GM19035 (cell line): ENCODE measurements around the gene SLC6A8.

Experiments used
- ATAC-seq: cut with Tn5 transposase; IDR thresholded peaks from one replicate; pipeline ENCODE4 v1.9.1; 2021; ENCODE audit not compliant: unreplicated experiment

The SLC6A8 gene

DNA sequence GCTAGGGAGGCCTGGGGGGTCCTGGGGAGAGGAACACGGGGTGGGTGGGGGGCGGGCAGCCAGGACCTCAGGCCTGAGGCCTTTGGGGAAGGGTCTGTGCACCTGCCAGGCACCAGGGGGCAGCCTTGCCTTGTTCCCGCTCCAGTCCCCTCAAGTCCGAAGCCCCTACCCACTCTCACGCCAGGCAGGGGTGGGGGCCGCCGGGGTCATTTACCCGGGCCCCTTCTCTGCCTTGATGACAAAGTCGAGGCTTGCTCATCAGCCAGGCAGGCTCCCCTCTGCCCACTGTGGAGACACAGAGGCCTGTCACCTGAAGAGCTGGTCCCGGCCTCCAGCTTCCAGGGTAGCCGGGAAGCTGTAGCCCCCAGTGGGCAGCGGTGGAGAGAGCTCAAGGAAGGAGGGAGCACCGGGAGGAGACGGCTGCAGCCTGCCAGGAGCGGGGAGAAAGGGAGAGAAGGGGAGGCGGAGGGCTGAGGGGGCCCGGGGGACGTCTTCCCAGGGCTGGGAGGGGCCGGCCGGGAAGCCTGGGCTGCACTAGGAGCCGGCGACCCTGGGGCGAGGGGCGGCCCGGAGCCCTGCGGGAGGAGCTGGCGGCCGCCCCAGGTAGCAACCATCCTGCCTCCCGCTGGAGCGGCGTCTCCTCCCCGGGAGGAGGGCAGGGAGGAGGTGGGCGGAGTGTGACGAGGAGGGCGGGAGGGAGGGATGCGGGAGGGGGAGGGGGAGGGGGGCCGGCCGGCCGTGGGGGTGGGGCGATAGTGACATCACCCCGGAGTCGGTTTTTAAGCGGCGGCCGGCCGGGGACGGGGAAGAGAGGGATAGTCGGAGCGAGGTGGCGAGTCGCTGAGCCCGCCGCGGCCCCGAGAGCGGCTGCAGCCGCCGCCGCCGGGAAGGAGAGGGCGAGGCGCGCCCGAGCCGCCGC lies at the start of gene SLC6A8:
TSS of gene SLC6A8 (plus strand) at position 806 of the 919 bp plus-strand sequence. CDS start 649 bp downstream, outside the sequence.
- no peak for ATAC-seq

DNA sequence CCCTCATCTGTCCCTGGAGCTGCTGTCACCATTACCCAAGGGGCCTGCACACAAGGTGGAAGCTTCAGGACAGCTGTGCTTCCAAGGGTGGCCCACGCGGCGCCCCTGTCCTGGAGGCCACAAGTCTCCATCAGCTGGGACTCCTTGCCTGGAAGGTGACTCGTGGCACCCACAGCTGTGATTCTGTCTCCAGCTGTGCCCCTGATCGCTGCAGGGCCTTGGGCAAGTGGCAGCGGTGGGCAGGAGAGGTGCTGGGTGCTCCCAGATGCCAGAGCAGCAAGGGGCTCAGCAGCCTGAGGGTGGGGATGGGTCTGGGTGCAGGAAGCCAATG lies 49.7 kb upstream of the SLC6A8 start:
- no peak for ATAC-seq

DNA sequence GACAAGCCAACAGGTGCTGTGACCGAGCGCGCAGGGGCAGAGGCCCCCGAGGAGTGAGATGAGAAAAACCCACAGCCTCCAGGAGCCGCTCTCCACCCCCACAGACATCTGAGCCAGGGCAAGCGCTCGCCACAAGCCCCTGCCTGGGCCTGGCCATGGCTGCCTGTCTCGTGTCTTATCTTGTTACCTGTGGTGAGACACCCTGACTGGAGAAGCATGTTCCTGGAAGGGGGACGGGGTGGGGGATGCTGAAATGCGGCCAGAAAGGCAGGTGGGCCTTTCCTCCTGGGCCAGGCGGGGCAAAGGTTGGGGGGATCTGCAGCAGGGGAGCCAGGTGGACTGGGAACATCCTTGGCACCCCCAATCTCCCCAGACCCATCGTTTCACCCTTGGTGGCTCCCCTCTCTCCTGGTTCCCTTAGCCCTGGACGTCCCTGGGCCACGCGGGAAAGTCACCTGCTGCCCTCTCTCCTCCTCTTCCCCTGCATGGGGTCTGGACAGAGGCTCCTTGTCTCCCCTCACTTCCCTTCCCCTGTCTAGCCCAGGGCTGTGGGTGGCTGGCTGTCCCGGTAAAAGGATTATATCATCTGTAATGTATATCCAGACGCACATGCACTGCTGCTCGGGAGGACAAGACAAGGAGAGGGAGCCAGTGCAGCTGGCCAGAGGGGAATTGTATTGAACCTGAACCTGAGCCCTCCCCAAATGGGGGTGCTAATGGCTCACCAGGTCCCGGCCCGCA lies 49.1 kb upstream of the SLC6A8 start:
- ATAC-seq, result no peak

DNA sequence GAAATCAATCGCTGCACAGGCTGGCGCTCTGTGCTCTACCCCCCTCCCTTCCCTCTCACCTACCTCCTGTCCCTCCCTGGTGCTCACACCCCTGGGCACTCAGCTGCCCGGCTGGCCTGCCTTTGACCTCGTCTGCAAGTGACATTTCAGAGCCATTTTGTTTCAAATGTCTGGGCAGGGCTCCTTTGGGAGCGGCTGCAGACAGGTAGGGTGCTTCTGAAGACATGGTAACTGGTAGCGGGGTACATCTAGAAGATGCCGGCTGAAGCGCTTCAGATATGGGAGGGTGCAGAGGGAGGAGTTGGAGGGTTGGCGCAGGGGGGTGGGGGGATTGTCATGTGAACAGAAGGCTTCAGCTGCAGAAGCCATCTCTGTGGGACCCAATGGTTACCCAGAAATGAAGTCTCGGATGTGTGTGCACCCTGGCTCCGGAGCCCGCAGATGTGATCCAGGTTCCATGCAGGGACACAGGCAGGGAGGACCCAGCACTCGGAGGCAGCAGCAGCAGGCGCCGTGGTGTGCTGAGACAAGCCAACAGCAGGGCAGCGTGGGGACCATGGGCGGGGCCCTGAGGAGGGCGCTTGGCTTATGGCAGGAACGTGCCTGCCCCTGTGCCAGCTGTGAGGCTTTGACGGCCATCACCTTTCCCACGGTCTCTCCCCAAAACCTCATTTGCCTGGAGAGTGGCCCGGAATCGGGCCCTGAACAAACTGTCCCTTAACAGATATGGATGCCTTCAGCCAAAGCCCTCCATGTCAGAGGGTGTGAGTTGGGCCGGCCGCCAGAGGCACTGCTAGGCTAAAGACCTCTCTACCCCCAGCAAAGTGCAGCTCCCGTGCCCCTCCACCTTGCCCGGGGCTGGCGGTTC lies 48.3 kb upstream of the SLC6A8 start:
- ATAC-seq, result no peak

DNA sequence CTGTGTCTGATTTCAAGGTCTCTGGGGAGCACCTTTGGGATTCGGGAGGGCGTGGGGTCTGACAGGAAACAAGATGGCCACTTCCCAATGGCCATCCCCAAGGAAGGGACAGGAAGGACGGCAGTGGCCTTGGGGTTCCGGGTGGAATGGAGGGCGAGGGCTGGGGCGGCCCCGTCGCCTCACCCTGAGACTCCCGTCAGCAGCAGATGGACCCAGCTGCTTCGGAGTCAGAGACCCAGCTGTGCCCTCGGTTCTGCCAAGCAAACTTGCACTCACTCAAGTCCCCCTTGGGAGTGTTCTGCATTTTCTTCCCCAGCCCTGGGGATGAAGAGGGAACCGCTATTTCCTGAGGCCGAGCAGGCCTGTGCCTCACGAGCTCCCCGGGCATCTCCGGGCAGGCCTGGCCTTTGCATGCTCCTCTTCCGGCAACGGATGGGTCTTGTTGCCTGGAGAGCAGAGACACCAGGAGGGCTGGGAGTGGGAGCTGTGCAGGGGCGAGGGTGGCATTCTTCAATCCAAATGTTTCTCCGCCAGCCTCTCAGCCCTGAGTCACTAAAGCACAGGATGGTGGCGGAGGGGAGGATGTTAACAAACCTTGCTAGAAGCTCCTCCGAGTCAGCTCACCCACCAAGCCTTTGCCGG lies 47.6 kb upstream of the SLC6A8 start:
- no peak for ATAC-seq

DNA sequence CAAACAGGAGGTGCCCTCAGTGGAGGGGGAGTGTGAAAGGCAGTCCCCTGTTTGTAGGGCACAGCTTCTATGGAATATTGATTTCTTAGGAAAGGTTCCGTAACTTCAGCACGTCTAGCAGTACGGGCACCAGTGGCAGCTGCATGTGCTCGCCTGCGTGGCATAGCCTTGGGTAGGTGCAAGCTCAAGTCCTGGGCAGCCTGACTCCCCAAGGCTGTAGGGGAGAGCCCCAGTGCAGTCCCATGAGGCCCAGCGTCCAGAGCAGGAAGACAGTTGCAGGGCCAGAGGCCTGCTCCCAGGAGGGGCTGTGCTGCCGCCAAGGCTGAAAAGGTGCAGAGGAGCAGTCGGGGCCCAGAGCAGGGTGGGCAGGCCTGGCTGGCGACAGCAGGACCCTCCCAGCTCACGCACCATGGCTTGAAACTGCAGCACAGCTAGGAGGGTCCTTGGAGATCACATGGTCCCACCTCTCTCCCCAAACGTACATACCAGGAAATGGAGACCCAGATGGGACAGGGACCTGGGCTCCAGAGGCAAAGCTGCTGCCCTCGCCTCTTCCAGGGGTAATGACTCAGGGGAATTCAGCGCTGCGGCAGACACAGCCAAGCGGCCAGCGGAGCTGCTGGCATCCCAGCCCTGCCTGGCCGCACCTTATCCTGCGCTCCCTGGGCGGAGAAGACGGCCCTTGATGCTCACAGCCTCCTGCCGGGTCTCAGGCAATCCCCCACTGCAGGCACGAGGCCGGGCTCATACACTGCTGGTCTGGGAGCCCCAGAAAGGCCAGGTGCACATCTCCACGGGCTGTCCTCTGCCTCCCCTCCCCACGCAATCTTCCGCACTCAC lies 46.8 kb upstream of the SLC6A8 start:
- ATAC-seq, result no peak

DNA sequence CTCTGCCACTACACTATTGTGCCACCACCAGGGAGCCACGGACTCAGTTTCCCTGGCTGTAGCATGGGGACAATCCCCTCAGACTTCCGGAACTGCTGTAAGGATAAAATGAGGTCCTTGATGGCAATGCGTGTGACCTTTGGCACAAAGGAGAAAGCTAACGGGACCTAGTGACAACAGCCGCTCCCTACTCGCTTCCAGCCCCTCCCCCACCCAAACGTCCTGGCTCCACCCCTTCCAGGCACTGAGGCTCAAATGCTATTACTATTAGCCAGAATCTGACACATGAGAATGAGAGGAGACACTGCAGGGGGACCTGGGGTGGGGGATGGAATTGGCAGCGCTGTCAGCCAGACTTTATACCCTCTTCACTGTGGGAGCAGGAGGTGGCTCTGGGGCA lies 46.1 kb upstream of the SLC6A8 start:
- no peak for ATAC-seq

DNA sequence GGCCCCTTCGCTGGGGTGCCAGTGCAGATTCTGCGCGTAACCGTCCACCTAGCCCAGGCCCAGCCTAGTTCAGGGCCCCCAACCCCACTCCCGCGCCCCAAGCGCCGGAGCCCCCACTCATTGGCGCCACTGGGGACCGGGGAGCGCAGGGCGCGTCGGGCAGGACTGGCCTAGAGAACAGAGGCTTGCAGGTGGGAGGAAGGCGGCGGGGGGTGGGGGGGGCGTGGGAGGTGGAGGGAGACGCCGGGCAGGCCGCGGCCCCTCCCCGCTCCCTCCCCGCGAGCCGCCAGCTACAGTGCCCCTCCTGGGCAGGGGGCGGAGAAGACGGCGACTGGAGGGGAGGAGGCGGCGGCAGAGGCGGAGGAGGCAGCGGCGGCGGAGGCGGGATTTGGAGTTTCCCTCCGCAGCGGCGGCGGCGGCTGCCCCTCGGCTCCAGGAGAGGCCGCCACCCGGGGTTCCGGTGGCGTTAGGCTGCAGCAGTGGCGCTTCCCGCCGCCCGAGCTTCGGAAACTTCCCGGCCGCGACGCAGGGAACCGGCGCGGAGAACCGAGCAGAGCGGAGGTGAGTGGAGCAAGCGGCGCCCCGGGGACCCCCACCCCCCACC lies 45.6 kb upstream of the SLC6A8 start:
- ATAC-seq, result no peak

DNA sequence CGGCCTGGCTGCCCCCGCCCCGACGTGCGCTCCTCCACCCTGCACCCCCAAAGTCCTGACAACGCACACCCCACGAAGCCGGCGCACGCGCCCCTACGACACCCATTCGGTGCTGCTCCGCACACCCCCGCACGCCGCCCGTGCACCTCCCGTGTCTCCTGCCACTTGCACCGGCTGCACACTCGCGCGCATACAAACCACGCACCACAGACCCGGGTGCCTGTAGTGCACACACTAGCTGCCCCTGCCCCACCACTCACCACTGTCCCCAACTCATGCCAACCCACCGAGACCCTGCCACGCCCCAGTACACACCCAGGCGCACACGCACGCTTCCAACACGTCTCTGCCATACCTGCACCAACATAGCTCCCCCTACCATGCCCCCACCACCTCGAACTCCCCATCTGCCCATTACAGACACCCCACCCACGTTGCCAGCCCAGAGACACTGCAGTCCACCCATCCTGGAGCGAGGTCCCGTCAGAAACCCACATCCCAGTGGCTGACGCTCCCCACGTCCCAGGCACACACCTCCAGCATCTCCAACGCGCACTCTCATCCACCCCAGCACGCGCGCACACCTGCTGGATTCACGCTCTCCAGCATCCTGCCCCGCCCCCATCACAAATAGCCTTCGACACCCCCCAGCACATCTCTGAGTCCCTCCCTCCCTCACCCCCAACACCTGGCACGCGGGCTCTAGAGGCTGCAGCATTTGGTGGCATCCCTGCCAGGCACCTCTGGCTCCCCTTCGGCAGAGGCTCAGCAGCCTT lies 44.9 kb upstream of the SLC6A8 start:
- ATAC-seq, result no peak

DNA sequence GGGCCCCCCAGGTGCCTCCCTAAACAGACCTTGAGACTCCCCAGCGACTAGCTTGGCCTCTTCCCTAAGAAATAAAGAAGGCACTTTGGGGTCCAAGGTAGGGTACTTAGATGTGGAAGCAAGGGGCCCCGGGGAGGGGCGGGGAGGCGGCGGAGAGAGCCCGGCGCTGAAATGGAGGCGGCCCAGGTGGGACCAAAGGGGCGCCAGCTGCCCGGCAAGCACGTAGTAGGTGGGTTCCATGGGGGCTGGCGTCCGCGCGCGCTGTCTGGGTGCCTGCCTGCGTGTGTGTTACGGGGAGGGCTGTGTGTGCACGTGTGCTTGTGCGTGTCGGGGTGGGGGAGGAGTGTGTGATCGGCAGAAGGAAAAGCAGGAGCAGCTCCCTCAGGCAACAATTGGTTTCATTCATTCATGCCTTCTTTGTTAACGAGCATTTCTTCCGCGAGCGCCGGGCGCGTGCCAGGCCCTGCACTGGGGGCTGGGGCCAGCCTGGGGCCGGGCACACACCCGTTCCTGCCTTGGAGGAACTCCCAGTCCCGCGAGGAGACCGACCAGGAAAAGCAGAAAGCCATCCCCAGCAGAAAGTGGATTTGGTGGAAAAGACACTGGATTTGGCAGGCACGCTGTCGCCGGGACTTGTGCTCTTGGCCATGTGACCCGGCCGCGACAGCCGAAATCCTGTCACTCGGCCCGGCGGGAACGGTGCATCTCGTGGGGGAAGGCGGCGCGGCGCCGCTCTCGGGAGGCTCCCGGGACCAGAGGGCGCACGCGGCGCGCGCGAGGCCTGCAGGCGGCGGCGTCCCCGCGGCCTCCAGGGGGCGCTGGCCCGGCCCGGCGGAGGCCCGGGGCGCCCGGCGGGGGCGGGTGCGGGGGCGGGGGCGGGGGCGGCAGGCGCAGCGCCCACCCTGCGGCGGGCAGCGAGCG lies 44.0 kb upstream of the SLC6A8 start:
- no peak for ATAC-seq

DNA sequence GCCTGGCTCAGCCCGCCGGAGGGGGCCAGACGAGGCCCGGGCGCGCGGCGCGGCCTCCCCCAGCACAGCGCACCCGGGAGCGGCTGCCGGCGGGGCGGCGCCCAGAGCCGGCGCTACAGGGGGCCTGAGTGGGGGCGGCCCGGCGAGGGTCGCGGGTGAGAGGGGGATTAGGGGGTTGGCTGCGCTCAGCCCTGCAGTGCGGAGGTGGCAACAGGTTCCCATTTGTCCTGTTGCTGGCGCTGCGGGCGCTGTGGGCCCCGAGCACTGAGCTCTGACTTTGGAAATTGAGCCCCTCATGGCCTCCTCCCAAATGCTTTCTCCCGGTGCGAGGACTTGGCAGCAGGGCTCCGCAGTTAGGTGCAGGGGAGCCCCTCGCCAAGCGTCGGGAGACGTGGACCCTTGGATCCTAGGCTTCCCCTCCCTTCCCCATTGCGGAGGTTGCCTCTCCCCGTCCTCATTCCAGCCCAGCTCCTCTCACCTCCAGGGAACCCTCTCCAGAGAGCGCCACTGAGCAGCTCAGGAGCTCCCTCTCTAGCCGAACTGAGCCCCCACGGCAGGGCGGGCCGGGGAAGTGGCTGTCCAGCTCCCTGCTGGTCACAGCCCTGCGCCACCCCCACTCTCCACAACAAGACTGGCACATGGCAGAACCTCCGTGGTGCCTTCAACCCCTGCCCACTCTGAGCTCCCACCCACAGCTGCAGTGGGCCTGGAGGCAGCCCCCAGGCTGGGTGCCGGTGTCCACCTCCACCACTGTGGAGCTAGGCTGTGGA lies 43.2 kb upstream of the SLC6A8 start:
- ATAC-seq, result no peak

DNA sequence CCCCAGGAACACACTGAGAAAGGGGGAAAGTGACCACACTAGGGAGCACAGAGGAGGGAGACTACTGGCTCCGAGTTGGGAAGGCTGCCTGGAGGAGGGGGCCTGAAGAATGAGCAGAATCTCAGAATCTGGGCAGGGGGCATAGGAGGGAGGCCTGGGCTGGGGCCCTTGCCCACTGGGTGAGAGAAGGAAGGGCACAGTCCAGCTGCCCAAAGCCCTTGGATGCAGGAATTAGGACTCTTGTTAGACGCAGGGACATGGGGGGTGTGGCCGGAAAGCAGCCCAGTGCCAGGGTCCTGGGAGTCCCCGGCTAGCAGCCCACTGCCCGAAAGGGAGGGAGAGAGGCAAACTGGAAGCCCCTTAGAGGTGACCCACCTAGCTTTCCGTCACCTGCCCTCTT lies 42.6 kb upstream of the SLC6A8 start:
- ATAC-seq, result no peak

DNA sequence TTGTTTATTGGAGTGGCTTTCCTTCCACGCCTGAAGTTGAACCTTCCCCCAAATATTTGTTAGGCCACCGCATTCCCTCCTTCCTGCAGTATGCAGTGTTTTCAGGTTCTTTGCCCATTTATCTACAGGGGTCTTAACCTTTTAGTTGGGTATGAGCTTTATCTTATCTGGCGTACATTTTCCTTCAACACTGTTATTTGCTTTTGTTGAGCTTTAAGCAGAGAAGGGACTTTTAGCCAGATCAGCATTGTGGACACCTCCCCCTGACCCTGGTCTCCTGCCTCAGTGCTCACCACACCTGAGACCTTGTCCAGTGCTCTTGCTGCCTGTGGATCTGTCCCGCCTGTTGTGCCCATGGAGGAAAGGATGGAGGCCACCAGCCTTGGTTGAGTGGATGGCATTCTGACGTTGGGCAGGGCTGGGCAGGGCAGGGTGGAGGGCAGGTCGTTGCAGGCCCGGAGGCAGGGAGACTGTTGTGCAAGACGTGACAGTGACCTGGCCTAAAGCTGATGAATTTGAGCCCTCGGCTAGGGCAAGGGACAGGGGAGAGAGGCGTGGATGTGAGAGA lies 41.7 kb upstream of the SLC6A8 start:
- no peak for ATAC-seq

DNA sequence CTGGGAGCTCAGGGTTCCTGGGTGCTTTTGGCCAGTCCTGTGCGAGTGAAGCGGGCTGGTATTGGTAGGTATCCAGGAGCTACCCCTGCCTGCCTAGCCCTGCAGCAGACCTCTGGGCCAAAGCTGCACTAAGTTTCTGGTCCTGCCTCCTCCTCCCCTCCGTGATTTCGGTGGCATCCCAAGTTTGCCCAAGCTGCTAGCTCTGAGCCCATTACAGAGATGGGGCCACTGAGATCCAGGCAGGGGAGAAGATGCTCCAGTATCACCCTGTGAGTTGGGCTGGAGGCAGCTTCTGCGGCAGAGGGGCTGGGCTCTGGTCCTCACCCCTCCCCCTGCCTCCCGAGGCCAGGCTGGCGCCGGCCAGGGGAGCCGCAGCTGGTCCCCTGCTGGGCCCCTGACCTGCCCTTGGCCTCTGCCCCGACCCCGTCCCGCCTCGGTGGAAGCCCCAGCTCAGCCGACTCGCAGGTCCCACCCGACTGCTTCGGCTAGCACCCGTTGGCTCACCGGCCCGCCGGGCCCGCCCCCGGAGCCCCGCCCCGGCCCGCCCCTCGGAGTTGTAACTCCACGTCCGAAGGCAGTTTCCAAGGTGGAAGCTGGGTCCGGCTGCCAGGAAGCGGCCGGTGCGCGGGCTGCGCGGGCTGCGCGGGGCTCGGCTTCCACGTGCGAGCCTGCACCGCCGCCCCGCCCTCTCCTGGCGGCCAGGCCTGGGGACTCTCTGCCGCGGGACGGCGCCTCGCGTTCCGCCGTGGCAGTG lies 40.9 kb upstream of the SLC6A8 start, which contains the start of gene DUSP9:
TSS of gene DUSP9 (plus strand) at position 584 of the 754 bp plus-strand sequence. CDS start 751 bp downstream, outside the sequence.
- ATAC-seq, result no peak

DNA sequence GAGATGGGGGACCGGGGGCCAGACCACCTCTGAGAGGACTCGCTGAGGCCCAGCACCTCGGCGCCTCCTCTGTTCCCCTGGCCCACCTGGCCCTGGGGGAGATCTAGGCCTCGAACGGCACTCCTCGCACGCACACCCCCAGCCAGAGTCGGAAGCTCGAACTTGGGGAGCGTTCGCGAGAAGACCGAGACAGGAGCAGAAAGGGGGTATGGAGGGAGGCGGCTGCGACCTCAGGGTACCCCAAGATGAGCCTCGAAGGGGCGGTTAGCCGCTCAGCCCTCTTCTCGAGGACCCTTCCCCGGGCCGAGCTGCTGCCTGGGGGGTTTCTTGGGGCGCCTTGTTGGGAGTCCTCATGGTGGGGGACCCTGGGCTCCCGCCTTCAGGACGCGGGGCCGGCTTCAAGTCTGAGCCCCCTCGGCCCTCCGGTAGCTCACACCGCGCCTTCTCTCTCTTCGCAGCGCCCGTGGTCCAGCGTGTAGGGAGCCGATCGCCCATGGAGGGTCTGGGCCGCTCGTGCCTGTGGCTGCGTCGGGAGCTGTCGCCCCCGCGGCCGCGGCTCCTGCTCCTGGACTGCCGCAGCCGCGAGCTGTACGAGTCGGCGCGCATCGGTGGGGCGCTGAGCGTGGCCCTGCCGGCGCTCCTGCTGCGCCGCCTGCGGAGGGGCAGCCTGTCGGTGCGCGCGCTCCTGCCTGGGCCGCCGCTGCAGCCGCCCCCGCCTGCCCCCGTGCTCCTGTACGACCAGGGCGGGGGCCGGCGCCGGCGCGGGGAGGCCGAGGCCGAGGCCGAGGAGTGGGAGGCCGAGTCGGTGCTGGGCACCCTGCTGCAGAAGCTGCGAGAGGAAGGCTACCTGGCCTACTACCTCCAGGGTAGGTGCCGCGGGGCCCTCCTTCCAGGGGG lies 40.0 kb upstream of the SLC6A8 start:
- no peak for ATAC-seq
